ENCODE results near the gene SOX6.

GRCh38 chr11:15985127-15985859, 371.1 kb downstream of the SOX6 start:
- TF ChIP-seq, protein P1, sequence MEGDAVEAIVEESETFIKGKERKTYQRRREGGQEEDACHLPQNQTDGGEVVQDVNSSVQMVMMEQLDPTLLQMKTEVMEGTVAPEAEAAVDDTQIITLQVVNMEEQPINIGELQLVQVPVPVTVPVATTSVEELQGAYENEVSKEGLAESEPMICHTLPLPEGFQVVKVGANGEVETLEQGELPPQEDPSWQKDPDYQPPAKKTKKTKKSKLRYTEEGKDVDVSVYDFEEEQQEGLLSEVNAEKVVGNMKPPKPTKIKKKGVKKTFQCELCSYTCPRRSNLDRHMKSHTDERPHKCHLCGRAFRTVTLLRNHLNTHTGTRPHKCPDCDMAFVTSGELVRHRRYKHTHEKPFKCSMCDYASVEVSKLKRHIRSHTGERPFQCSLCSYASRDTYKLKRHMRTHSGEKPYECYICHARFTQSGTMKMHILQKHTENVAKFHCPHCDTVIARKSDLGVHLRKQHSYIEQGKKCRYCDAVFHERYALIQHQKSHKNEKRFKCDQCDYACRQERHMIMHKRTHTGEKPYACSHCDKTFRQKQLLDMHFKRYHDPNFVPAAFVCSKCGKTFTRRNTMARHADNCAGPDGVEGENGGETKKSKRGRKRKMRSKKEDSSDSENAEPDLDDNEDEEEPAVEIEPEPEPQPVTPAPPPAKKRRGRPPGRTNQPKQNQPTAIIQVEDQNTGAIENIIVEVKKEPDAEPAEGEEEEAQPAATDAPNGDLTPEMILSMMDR (conservative IDR thresholded peaks at IDR 0.05) = no peak
- no peak for TF ChIP-seq EZH2 (IDR thresholded peaks at IDR 0.05; ENCODE audit: low read depth)
